Measurements from ENCODE around the gene PBRM1. TPM values are rescaled to one million over a fixed set of nuclear protein-coding genes. Genes with fewer than 3 reads are reported as not detected.

Gene PBRM1
- total RNA-seq, 3 donors from 2014 or later (not counting 1 experiment from before 2014, with no cell fraction given): 70.2 to 79.7 (median 76.6) TPM

DNA sequence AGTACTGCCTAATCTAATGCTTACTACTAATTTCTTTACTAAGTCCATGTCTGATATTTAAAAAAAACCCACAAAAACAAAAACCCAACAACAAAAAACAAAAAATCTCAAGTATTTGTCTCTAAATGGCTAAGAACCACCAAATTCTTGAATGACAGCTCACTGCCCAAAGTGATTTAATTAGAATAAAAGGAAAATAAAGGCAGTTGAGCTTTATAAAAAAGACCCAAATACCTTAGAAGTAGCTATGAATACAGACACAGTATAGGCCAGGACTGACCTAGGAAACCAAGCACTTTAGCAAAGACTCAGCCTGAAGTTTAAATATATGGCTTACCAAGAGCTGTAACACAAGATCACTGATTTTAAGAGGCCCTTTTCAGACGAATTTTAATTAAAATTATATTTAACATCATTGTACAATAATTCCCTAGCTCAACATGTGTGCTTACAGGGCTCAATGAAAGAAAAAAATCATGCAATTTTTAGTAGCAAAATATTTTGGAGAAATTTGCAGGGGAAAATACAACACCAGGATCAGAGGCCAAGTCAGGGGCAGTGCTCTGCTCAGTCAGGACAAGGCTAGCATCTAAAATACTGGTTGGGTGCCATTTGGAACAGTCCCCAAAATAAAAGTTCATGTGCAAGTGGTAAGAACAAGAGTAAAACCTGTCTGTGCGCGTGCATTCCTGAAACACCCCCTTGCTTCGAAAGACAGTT lies 124.5 kb downstream of the PBRM1 start:
- Mint-ChIP-seq H3K27ac (no peak overlapping the region), H3K27me3 (ENCODE audit: low read depth in 2 of 2) (no peaks in the 10 kb centered on the region), H3K9me3 (no peaks in the 10 kb centered on the region), H3K4me1 (peaks cover 0 to 4% of the 10 kb centered on the region in 2 donors), H3K36me3 (peaks cover 32% of the 10 kb centered on the region), H3K4me3 (no peak overlapping the region)
- Histone ChIP-seq H3K27ac (ENCODE audit: low read length) (no peak overlapping the region), H3K9me3 (ENCODE audit: control insufficient read depth, insufficient read depth, low read length) (no peaks in the 10 kb centered on the region), H3K4me3 (ENCODE audit: low read length) (no peak overlapping the region), H3K27me3 (ENCODE audit: control insufficient read depth, insufficient read depth, low read length) (no peaks in the 10 kb centered on the region), H3K4me1 (ENCODE audit: control insufficient read depth, insufficient read depth, low read length) (no peaks in the 10 kb centered on the region), H3K36me3 (ENCODE audit: control insufficient read depth, insufficient read depth, low read length) (peaks cover 70% of the 10 kb centered on the region)
- 98% methylated on average over 3 of the region's 4 CpGs for WGBS (ENCODE audit: insufficient coverage)
- no peak for ATAC-seq
- intact Hi-C loops (cut with micrococcal nuclease): no loop called here
- DNase-seq: no peak
- TF ChIP-seq, protein P1, sequence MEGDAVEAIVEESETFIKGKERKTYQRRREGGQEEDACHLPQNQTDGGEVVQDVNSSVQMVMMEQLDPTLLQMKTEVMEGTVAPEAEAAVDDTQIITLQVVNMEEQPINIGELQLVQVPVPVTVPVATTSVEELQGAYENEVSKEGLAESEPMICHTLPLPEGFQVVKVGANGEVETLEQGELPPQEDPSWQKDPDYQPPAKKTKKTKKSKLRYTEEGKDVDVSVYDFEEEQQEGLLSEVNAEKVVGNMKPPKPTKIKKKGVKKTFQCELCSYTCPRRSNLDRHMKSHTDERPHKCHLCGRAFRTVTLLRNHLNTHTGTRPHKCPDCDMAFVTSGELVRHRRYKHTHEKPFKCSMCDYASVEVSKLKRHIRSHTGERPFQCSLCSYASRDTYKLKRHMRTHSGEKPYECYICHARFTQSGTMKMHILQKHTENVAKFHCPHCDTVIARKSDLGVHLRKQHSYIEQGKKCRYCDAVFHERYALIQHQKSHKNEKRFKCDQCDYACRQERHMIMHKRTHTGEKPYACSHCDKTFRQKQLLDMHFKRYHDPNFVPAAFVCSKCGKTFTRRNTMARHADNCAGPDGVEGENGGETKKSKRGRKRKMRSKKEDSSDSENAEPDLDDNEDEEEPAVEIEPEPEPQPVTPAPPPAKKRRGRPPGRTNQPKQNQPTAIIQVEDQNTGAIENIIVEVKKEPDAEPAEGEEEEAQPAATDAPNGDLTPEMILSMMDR (IDR thresholded peaks at IDR 0.05): no peak

DNA sequence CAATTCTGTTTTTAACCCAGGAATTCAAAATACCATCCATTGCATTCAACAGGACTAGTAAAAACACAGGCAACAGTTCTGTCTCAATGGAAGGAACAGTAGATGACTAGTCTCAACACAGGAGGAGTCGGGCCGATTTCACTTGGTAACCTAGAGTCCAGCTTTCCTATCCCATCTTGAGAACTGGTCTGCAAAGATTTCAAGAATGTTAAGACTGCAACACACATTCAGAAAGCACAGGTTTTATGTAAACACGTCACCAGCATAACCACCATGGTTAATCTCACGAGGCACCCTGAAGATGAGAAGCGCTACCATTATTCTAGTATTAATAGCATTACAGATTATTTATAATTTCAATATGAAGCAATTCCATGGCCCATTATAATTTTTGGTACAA lies 127.3 kb downstream of the PBRM1 start:
- no peak overlapping the region for H3K27ac ChIP-seq (ENCODE audit: low read length)
- ATAC-seq (no peak), DNase-seq (no peak)
- intact Hi-C loops (cut with micrococcal nuclease): no loop called here
- Mint-ChIP-seq H3K27me3 (ENCODE audit: low read depth in 2 of 2) (no peaks in the 10 kb centered on the region), H3K9me3 (no peaks in the 10 kb centered on the region), H3K4me1 (peaks cover 0 to 4% of the 10 kb centered on the region in 2 donors), H3K4me3 (no peak overlapping the region), H3K27ac (peak overlapping the region in 1 of 2 donors; percentile 42), H3K36me3 (peaks cover 37% of the 10 kb centered on the region)
- 97% methylated on average over 3 of the region's 5 CpGs for WGBS (ENCODE audit: insufficient coverage)
- no peaks in the 10 kb centered on the region for H3K4me1 ChIP-seq (ENCODE audit: control insufficient read depth, insufficient read depth, low read length)
- TF ChIP-seq, protein P1 (IDR thresholded peaks at IDR 0.05): no peak
- no peak overlapping the region for H3K4me3 ChIP-seq (ENCODE audit: low read length)
- no peaks in the 10 kb centered on the region for H3K27me3 ChIP-seq (ENCODE audit: control insufficient read depth, insufficient read depth, low read length)
- no peaks in the 10 kb centered on the region for H3K9me3 ChIP-seq (ENCODE audit: control insufficient read depth, insufficient read depth, low read length)
- H3K36me3 ChIP-seq (ENCODE audit: control insufficient read depth, insufficient read depth, low read length): peaks cover 79% of the 10 kb centered on the region

- H3K4me1 Mint-ChIP-seq: peaks cover 0 to 4% of the 10 kb centered on the region in 2 donors
- no peaks in the 10 kb centered on the region for H3K9me3 Mint-ChIP-seq
- H3K36me3 ChIP-seq (ENCODE audit: control insufficient read depth, insufficient read depth, low read length): peaks cover 75% of the 10 kb centered on the region
- WGBS (ENCODE audit: insufficient coverage): 99% methylated on average over 9 of the region's 9 CpGs
- intact Hi-C loops (cut with micrococcal nuclease): no loop called here
- H3K27me3 ChIP-seq (ENCODE audit: control insufficient read depth, insufficient read depth, low read length): no peaks in the 10 kb centered on the region
- H3K4me3 Mint-ChIP-seq: no peak overlapping the region
- H3K27me3 Mint-ChIP-seq (ENCODE audit: low read depth in 2 of 2): no peaks in the 10 kb centered on the region
- no peaks in the 10 kb centered on the region for H3K4me1 ChIP-seq (ENCODE audit: control insufficient read depth, insufficient read depth, low read length)
- DNase-seq (no peak), ATAC-seq (no peak)
- no peak overlapping the region for H3K4me3 ChIP-seq (ENCODE audit: low read length)
- H3K27ac ChIP-seq (ENCODE audit: low read length): no peak overlapping the region
- H3K9me3 ChIP-seq (ENCODE audit: control insufficient read depth, insufficient read depth, low read length): no peaks in the 10 kb centered on the region
- H3K36me3 Mint-ChIP-seq: peaks cover 25% of the 10 kb centered on the region
- no peak overlapping the region for H3K27ac Mint-ChIP-seq
- TF ChIP-seq, protein P1 (IDR thresholded peaks at IDR 0.05): no peak
Measured at GRCh38 chr3:52557011-52557960, 128.4 kb downstream of the PBRM1 start.

All from natural killer cell (primary cell).